Measurements from ENCODE around the gene FTSJ3. TPM values are rescaled to one million over a fixed set of nuclear protein-coding genes. Genes with fewer than 3 reads are reported as not detected.

Gene FTSJ3
- total RNA-seq, 2 experiments from 2014 or later: 47.6 to 51.1 TPM

DNA sequence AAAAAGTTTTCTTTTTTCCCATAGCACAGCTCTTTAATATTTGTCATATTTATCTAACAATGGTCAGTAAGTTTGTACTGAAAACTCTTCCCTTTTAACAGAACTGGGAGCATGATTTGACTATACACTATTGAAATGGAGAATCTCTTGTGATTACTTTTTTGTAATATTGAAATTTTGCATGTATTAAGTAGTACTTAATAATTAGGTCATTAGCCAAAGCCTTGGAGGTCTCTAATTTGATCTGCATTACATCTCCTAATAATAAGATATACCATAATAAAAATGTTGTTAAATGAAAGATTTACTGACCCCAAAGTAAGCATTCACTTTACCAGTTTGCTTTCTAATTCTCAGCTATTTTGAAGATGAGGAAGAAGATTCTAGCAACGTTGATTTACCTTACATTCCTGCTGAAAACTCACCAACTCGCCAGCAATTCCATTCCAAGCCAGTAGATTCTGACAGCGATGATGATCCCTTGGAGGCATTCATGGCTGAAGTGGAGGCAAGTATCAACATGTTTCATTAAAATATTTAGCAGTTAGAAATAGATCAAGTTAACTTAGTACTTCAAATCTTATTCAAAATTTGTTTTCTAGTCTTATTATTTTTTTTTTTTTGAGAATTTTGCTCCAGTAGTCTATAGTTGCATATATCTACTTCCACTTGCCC is 35.3 kb downstream of the FTSJ3 start:
- no peaks in the 10 kb centered on the region for H3K27me3 ChIP-seq (ENCODE audit: control insufficient read depth in 1 of 2, insufficient read depth in 2 of 2, low read length in 2 of 2)
- intact Hi-C loops (cut with DNase I, micrococcal nuclease): no loop called here
- Mint-ChIP-seq H3K4me1 (ENCODE audit: low read depth) (peaks cover 4% of the 10 kb centered on the region), H3K36me3 (ENCODE audit: low read depth) (peaks cover 86% of the 10 kb centered on the region), H3K27me3 (no peaks in the 10 kb centered on the region), H3K9me3 (no peaks in the 10 kb centered on the region), H3K27ac (no peak overlapping the region), H3K4me3 (no peak overlapping the region)
- ATAC-seq (ENCODE audit: poor library complexity) (no peak), DNase-seq (no peak)
- no peak overlapping the region for H3K4me3 ChIP-seq (ENCODE audit: low read length)
- H3K27ac ChIP-seq (ENCODE audit: low read depth in 1 of 2, low read length in 2 of 2): no peak overlapping the region
- H3K9me3 ChIP-seq (ENCODE audit: control insufficient read depth in 1 of 2, insufficient read depth in 1 of 2, low read length in 2 of 2): no peaks in the 10 kb centered on the region
- POLR2A ChIA-PET: no interaction called here
- H3K36me3 ChIP-seq (ENCODE audit: insufficient read depth, low read length): peaks cover 85% of the 10 kb centered on the region
- CTCF ChIA-PET: no interaction called here
- peaks cover 2% of the 10 kb centered on the region for H3K4me1 ChIP-seq (ENCODE audit: insufficient read depth, low read length)
- TF ChIP-seq, protein P1, sequence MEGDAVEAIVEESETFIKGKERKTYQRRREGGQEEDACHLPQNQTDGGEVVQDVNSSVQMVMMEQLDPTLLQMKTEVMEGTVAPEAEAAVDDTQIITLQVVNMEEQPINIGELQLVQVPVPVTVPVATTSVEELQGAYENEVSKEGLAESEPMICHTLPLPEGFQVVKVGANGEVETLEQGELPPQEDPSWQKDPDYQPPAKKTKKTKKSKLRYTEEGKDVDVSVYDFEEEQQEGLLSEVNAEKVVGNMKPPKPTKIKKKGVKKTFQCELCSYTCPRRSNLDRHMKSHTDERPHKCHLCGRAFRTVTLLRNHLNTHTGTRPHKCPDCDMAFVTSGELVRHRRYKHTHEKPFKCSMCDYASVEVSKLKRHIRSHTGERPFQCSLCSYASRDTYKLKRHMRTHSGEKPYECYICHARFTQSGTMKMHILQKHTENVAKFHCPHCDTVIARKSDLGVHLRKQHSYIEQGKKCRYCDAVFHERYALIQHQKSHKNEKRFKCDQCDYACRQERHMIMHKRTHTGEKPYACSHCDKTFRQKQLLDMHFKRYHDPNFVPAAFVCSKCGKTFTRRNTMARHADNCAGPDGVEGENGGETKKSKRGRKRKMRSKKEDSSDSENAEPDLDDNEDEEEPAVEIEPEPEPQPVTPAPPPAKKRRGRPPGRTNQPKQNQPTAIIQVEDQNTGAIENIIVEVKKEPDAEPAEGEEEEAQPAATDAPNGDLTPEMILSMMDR (IDR thresholded peaks at IDR 0.05): no peak

DNA sequence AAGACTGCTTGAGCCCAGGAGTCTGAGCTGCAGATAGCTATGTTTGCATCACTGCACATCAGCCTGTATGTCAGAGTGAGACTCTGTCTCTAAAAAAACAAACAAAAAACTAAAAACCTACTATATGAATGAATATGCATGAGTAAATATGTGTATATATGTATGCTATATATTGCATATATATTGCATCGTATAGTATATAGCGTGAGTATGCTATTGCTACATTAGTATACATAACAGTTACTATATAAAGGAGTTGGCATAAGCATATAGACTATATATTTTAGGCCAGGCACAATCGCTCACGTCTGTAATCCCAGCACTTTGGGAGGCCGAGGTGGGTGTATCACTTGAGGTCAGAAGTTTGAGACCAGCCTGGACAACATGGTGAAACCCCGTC is 37.4 kb downstream of the FTSJ3 start:
- H3K4me1 ChIP-seq (ENCODE audit: insufficient read depth, low read length): peaks cover 2% of the 10 kb centered on the region
- DNase-seq (no peak), ATAC-seq (ENCODE audit: poor library complexity) (no peak)
- no peaks in the 10 kb centered on the region for H3K9me3 Mint-ChIP-seq
- H3K4me1 Mint-ChIP-seq (ENCODE audit: low read depth): peaks cover 10% of the 10 kb centered on the region
- intact Hi-C loops (cut with DNase I, micrococcal nuclease): no loop called here
- no peak overlapping the region for H3K4me3 ChIP-seq (ENCODE audit: low read length)
- H3K27me3 ChIP-seq (ENCODE audit: control insufficient read depth in 1 of 2, insufficient read depth in 2 of 2, low read length in 2 of 2): no peaks in the 10 kb centered on the region
- no peaks in the 10 kb centered on the region for H3K9me3 ChIP-seq (ENCODE audit: control insufficient read depth in 1 of 2, insufficient read depth in 1 of 2, low read length in 2 of 2)
- POLR2A ChIA-PET: interaction anchor here (2.0 kb wide), 1 partner anchor 16 kb away, joined by 5 read pairs; the partner anchor contains the start of genes CCDC47 and DDX42
- H3K4me3 Mint-ChIP-seq: no peak overlapping the region
- H3K27ac ChIP-seq (ENCODE audit: low read depth in 1 of 2, low read length in 2 of 2): no peak overlapping the region
- H3K36me3 ChIP-seq (ENCODE audit: insufficient read depth, low read length): peaks cover 76% of the 10 kb centered on the region
- CTCF ChIA-PET: no interaction called here
- no peak overlapping the region for H3K27ac Mint-ChIP-seq
- peaks cover 82% of the 10 kb centered on the region for H3K36me3 Mint-ChIP-seq (ENCODE audit: low read depth)
- TF ChIP-seq, protein P1 (IDR thresholded peaks at IDR 0.05): no peak
- no peaks in the 10 kb centered on the region for H3K27me3 Mint-ChIP-seq

DNA sequence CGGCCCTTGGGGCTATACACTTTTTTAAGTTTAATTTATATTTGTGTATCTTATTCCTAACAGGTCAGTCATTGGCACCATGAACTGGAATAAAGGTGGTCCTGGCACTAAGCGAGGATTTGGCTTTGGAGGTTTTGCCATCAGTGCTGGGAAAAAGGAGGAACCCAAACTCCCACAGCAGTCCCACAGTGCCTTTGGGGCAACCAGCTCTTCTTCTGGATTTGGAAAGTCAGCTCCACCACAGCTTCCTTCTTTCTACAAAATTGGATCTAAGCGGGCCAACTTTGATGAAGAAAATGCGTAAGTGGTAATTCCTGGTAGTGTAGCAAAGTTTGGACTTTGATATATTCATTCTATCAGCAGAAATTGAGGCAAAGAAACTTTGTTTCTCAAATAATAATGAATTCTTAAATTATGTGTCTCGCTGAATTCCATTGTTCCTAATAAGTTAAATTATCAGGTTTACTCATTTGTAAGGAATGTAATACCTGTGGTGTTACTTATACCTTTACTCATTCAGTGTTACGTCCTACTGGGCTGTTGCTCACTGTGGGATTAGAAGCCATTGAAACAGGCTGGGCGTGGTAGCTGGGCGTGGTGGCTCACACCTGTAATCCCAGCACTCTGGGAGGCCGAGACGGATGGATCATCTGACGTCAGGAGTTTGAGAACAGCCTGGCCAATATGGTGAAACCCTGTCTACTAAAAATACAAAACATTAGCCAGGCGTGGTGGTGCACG is 40.3 kb downstream of the FTSJ3 start:
- Histone ChIP-seq H3K27ac (ENCODE audit: low read depth in 1 of 2, low read length in 2 of 2) (no peak overlapping the region), H3K36me3 (ENCODE audit: insufficient read depth, low read length) (peaks cover 63% of the 10 kb centered on the region), H3K4me3 (ENCODE audit: low read length) (no peak overlapping the region), H3K4me1 (ENCODE audit: insufficient read depth, low read length) (no peaks in the 10 kb centered on the region), H3K27me3 (ENCODE audit: control insufficient read depth in 1 of 2, insufficient read depth in 2 of 2, low read length in 2 of 2) (no peaks in the 10 kb centered on the region), H3K9me3 (ENCODE audit: control insufficient read depth in 1 of 2, insufficient read depth in 1 of 2, low read length in 2 of 2) (no peaks in the 10 kb centered on the region)
- Mint-ChIP-seq H3K36me3 (ENCODE audit: low read depth) (peaks cover 74% of the 10 kb centered on the region), H3K9me3 (no peaks in the 10 kb centered on the region), H3K27ac (no peak overlapping the region), H3K27me3 (no peaks in the 10 kb centered on the region), H3K4me3 (no peak overlapping the region), H3K4me1 (ENCODE audit: low read depth) (peaks cover 26% of the 10 kb centered on the region)
- intact Hi-C loops (cut with DNase I, micrococcal nuclease): no loop called here
- ATAC-seq (ENCODE audit: poor library complexity) (no peak), DNase-seq (no peak)
- CTCF ChIA-PET: no interaction called here
- POLR2A ChIA-PET: interaction anchor here (0.6 to 0.7 kb wide), 2 partner anchors 9 to 90 kb away, joined by 3 read pairs; no protein-coding TSS in a partner anchor
- TF ChIP-seq, protein P1 (IDR thresholded peaks at IDR 0.05): no peak

Data from CD4-positive, alpha-beta T cell (primary cell).